Calu3 (cell line): Measurements from ENCODE around the gene MORN5. TPM values are rescaled to one million over a fixed set of nuclear protein-coding genes. Genes with fewer than 3 reads are reported as not detected.

Experiments
- BruUV-seq: library from RNA; stranded (reverse); fragments of 400-500 nt; replicated peaks from 2 replicates; lab custom pipeline; 2021; lab: Mats Ljungman, UMichigan
- CTCF ChIA-PET: fragments of 300-600 bp; sonication (Branson Sonifier 250); formaldehyde crosslinking; loops from one replicate; lab custom pipeline; 2022; ENCODE audit warnings: antibody characterized with exemption; lab: Charles Lee
- DNase-seq: peaks from one replicate; pipeline ENCODE4 v3.0.0; 2022
- H3K27ac Mint-ChIP-seq: one replicate; pipeline ENCODE4 v1.8.0; 2022; ENCODE audit warnings: mixed read lengths; ENCODE audit not compliant: unreplicated experiment
- H3K27me3 Mint-ChIP-seq: one replicate; pipeline ENCODE4 v1.8.0; 2022; ENCODE audit warnings: mixed read lengths; ENCODE audit not compliant: unreplicated experiment
- H3K36me3 Mint-ChIP-seq: one replicate; pipeline ENCODE4 v1.8.0; 2022; ENCODE audit warnings: mild to moderate bottlenecking, moderate library complexity, mixed read lengths; ENCODE audit not compliant: insufficient read depth, unreplicated experiment
- H3K4me1 Mint-ChIP-seq: one replicate; pipeline ENCODE4 v1.8.0; 2022; ENCODE audit warnings: mild to moderate bottlenecking, low read depth, mixed read lengths; ENCODE audit not compliant: unreplicated experiment
- H3K4me3 Mint-ChIP-seq: one replicate; pipeline ENCODE4 v1.8.0; 2022; ENCODE audit warnings: mild to moderate bottlenecking, low read depth, moderate library complexity, mixed read lengths; ENCODE audit not compliant: unreplicated experiment
- H3K9me3 Mint-ChIP-seq: one replicate; pipeline ENCODE4 v1.8.0; 2022; ENCODE audit warnings: low read depth, mixed read lengths; ENCODE audit not compliant: unreplicated experiment
- intact Hi-C: fragments of 100-400 bp; cut with micrococcal nuclease; formaldehyde crosslinking; loops from one replicate; pipeline ENCODE4 v1.10.0; 2022; ENCODE audit not compliant: unreplicated experiment
- total RNA-seq: library from RNA; stranded (reverse); gene quantifications from 2 replicates; pipeline ENCODE4 v1.2.3, GENCODE V29; 2022
- TF ChIP-seq, protein P1 (sequence below): fragments of 200-600 bp; IDR thresholded peaks from one replicate; pipeline ENCODE4 v1.8.0; 2022; ENCODE audit warnings: antibody characterized with exemption; ENCODE audit not compliant: unreplicated experiment

Gene MORN5
- total RNA-seq, 1 experiment from 2014 or later, result not detected

DNA sequence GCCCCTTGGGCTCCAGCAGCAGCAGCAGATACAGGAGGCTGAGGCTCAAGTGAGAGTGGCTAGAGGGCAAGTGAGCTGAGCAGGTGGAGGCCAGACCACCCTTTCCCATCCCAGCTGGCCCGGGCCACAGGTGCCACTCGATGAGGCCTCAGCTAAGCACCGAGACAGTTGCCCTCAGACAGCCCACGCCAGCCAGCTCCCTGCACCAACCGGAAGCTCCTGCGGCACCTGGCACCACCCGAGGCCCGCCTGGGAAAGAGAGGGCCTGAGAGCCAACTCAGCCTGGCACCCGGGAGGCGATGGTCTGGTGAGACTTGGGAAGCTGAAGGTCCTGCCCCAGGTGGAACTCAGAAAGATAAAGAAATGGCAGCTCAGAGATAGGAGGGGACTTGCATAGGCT lies 38.3 kb upstream of the MORN5 start:
- TF ChIP-seq, protein P1, sequence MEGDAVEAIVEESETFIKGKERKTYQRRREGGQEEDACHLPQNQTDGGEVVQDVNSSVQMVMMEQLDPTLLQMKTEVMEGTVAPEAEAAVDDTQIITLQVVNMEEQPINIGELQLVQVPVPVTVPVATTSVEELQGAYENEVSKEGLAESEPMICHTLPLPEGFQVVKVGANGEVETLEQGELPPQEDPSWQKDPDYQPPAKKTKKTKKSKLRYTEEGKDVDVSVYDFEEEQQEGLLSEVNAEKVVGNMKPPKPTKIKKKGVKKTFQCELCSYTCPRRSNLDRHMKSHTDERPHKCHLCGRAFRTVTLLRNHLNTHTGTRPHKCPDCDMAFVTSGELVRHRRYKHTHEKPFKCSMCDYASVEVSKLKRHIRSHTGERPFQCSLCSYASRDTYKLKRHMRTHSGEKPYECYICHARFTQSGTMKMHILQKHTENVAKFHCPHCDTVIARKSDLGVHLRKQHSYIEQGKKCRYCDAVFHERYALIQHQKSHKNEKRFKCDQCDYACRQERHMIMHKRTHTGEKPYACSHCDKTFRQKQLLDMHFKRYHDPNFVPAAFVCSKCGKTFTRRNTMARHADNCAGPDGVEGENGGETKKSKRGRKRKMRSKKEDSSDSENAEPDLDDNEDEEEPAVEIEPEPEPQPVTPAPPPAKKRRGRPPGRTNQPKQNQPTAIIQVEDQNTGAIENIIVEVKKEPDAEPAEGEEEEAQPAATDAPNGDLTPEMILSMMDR, result no peak
- intact Hi-C loops, result no loop called here
- Mint-ChIP-seq H3K4me3 (no peak overlapping the region), H3K36me3 (no peaks in the 10 kb centered on the region), H3K4me1 (peaks cover 15% of the 10 kb centered on the region), H3K27ac (no peak overlapping the region), H3K27me3 (peaks cover 33% of the 10 kb centered on the region), H3K9me3 (no peaks in the 10 kb centered on the region)
- CTCF ChIA-PET, result interaction anchor here (0.9 to 6.0 kb wide), 2 partner anchors 22 to 434 kb away, joined by 3 to 44 read pairs; no protein-coding TSS in a partner anchor
- no peak for DNase-seq
- BruUV-seq, result no TSS peak

GRCh38 chr9:122121931-122122330 lies 37.8 kb upstream of the MORN5 start:
- H3K4me1 Mint-ChIP-seq, result peaks cover 16% of the 10 kb centered on the region
- peaks cover 39% of the 10 kb centered on the region for H3K27me3 Mint-ChIP-seq
- TF ChIP-seq, protein P1, result no peak
- H3K9me3 Mint-ChIP-seq, result no peaks in the 10 kb centered on the region
- CTCF ChIA-PET, result interaction anchor here (0.6 to 6.0 kb wide), 4 partner anchors 23 to 1235 kb away, joined by 3 to 44 read pairs (median 4); no protein-coding TSS in a partner anchor
- no peak for DNase-seq
- no TSS peak for BruUV-seq
- intact Hi-C loops, result no loop called here
- no peaks in the 10 kb centered on the region for H3K36me3 Mint-ChIP-seq
- no peak overlapping the region for H3K4me3 Mint-ChIP-seq
- no peak overlapping the region for H3K27ac Mint-ChIP-seq

DNA sequence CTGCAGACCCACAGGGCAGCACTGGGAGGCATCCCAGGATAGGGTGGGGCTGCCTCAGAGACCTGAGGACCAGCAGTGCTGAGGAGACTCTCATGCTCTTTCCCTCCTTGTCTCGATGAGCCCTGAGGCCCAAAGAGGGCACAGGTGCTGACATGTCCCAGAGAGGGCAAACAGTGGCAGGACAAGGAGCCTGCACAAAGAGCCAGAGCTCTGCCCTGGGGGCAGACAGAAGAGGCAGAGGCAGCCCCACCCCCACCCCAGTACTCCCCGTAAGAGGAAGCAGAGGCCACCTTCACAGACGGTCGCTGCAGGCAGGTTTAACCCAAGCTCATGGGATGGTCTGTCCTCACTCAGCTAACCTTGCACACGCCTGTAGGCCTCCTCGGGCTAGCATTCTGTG lies 37.2 kb upstream of the MORN5 start:
- no TSS peak for BruUV-seq
- H3K36me3 Mint-ChIP-seq, result no peaks in the 10 kb centered on the region
- H3K4me1 Mint-ChIP-seq, result peaks cover 16% of the 10 kb centered on the region
- TF ChIP-seq, protein P1, result no peak
- intact Hi-C loops, result no loop called here
- no peak overlapping the region for H3K4me3 Mint-ChIP-seq
- H3K9me3 Mint-ChIP-seq, result no peaks in the 10 kb centered on the region
- H3K27me3 Mint-ChIP-seq, result peaks cover 39% of the 10 kb centered on the region
- CTCF ChIA-PET, result interaction anchor here (0.6 to 6.0 kb wide), 4 partner anchors 23 to 1235 kb away, joined by 3 to 44 read pairs (median 4); no protein-coding TSS in a partner anchor
- DNase-seq, result no peak
- no peak overlapping the region for H3K27ac Mint-ChIP-seq

DNA sequence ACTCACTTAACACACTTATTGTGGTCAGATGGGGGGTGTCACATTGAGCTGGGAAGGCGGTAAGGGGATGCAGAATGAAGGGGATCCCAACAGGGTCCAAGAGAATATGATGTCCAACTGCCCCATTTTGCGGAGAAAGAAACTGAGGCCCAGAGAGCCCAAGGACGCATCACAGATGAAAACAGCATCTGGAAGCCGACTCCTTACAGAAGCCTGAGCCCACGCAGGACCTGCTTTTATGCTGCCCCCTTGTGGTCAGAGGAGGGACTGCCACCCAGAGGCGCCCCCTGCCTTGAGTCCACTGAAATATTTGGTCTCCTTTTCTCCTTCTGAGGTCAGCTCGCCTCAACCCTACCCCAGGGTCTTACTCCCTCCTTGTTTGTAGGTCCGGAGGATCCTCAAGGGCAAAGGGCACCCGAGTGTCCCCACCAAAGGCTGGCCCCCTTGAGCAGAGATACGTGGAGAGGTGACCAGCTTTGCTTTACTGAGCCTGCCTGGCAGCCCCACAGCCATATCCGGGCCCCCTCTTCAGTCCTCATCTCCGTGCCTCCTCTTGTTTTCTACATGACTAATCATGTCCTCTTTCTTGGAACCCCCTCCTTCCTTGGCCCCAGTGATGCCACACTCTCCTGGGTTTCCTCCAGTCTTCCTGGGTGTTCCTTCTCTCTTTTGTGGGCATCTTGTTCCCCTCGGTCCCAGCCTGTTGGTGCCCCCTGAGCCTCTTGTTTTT lies 36.6 kb upstream of the MORN5 start:
- Mint-ChIP-seq H3K36me3 (no peaks in the 10 kb centered on the region), H3K4me1 (peaks cover 16% of the 10 kb centered on the region), H3K4me3 (no peak overlapping the region), H3K27ac (no peak overlapping the region), H3K27me3 (peaks cover 39% of the 10 kb centered on the region), H3K9me3 (no peaks in the 10 kb centered on the region)
- CTCF ChIA-PET, result interaction anchor here (0.7 to 6.0 kb wide), 3 partner anchors 24 to 228 kb away, joined by 3 to 44 read pairs (median 4); no protein-coding TSS in a partner anchor
- TF ChIP-seq, protein P1, result peak; percentile 85
- no TSS peak for BruUV-seq
- DNase-seq, result peak; percentile 70
- intact Hi-C loops, result loop anchor here (1.0 kb wide), 1 partner anchor 24 kb away; no protein-coding TSS in a partner anchor
